ENCODE measurements around the gene RPS19BP1.

RPS19BP1 gene

DNA sequence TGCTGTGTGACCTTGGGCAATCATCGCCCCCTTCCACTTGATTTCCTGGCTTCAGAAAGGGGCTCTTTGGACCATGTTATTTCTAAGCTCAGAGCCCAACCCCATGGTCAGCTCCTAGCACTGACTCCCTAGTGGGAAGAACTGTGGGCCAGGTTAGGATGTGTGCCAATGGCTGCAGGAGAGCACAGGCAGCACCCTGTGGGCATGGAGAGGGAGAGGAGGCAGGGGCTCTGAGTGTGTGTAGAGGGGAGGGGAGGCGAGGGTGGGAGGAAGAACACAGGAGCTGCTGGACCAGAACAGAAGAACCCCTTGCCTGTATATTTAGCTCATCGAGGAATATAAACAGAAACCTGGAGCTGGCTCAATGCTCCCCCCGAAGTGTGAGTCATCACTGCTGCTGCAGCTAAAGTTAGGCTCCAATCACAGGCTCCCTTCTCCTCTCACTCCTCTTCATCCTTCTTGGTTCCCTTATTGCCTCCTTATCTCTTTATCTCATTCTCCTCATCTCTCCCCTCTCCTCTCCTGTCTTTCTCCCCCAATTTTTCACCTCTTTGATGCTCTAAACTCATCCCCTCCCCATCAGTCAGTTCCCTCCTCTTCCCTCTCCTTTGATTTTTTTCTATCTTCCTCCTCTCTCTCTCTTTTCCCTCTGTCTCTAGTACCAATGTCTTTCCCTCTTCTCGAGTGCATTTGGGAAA lies 14.5 kb upstream of the RPS19BP1 start:
- TF ChIP-seq, protein P1, sequence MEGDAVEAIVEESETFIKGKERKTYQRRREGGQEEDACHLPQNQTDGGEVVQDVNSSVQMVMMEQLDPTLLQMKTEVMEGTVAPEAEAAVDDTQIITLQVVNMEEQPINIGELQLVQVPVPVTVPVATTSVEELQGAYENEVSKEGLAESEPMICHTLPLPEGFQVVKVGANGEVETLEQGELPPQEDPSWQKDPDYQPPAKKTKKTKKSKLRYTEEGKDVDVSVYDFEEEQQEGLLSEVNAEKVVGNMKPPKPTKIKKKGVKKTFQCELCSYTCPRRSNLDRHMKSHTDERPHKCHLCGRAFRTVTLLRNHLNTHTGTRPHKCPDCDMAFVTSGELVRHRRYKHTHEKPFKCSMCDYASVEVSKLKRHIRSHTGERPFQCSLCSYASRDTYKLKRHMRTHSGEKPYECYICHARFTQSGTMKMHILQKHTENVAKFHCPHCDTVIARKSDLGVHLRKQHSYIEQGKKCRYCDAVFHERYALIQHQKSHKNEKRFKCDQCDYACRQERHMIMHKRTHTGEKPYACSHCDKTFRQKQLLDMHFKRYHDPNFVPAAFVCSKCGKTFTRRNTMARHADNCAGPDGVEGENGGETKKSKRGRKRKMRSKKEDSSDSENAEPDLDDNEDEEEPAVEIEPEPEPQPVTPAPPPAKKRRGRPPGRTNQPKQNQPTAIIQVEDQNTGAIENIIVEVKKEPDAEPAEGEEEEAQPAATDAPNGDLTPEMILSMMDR (IDR thresholded peaks at IDR 0.05; ENCODE audit: low read depth, low read length, missing control alignments): no peak
- no peak overlapping the region for H3K27ac ChIP-seq
- peaks cover 12% of the 10 kb centered on the region for H3K27me3 ChIP-seq (replicated peaks)
- no peaks in the 10 kb centered on the region for H3K36me3 ChIP-seq (replicated peaks)
- no peak overlapping the region for H3K4me3 ChIP-seq (ENCODE audit: low read depth, low read length)
- in situ Hi-C loops (cut with HindIII; ENCODE audit: low pct_ligation_motif_present, low sequenced_read_pairs): no loop called here
- DNase-seq: peak; percentile 57

DNA sequence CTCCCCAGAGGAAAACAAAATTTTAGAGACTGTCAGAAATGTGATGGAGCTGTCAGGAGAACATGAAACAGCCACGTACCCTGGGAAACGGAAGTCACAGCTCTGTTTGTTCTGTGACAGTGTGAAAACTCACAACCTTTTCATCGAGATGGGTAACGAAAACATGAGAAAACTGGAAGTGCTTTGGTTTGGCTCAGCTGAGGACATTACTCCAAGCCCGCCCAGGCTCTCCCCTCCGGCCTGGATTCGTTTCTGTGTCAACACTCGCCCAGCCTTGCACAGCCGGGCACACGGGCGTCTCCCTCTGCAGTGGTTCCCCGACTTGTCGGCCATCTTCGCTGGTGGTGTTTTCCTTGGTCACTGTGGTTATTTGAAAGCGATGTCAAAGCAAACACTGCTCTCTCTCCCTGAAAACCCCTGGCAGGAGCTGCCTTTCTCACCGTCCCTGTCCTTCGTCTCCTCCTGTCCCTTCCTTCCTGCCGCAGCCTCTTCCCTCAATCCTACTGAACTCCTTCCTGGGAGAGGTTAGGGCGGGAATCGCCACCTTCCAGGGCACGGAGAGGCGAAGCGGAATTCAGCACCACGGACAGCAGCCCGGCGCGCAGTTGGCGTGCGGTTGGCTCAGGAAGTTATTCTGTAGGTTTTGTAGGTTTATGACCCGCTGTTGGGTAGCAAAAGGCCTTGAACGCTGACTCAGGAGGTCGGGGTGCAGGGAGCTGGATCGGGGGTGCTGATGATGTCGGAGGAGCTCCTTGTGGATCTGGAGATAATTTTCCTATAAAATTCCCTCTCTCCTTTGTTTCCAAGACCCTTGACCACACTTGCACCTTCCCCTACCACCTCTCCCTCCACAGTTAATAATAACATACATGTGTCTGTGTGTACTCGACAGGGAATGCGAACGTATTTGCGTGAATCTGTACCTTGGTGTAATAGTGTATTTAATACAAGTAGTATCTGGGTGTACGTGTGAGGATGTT lies 13.1 kb upstream of the RPS19BP1 start:
- peaks cover 14% of the 10 kb centered on the region for H3K27me3 ChIP-seq (replicated peaks)
- in situ Hi-C loops (cut with HindIII; ENCODE audit: low pct_ligation_motif_present, low sequenced_read_pairs): no loop called here
- TF ChIP-seq, protein P1 (IDR thresholded peaks at IDR 0.05; ENCODE audit: low read depth, low read length, missing control alignments): no peak
- DNase-seq: no peak
- H3K27ac ChIP-seq: no peak overlapping the region
- H3K36me3 ChIP-seq (replicated peaks): no peaks in the 10 kb centered on the region
- no peak overlapping the region for H3K4me3 ChIP-seq (ENCODE audit: low read depth, low read length)

DNA sequence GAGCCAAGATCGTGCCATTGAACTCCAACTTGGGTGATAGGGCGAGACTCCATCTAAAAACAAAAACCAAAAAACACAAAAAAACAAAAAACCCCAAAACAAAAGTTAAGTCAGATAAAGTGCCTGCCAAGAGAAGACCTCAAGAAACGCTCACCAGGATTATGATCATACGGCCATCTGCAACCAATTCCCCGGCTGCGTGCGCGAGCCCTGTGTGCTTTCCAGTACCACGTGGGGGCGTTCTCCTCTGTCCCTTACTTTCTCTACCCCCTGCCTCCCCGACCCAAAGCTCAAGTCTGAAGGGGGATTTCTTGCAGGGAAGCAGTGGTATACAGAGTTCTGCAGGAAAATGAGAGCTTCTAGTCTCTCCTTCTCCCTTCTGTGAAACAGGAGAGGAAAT lies 10.5 kb upstream of the RPS19BP1 start:
- no peak overlapping the region for H3K27ac ChIP-seq
- no peak overlapping the region for H3K4me3 ChIP-seq (ENCODE audit: low read depth, low read length)
- TF ChIP-seq, protein P1 (IDR thresholded peaks at IDR 0.05; ENCODE audit: low read depth, low read length, missing control alignments): peak; percentile 76
- no peak for DNase-seq
- H3K27me3 ChIP-seq (replicated peaks): peaks cover 5% of the 10 kb centered on the region
- no peaks in the 10 kb centered on the region for H3K36me3 ChIP-seq (replicated peaks)
- in situ Hi-C loops (cut with HindIII; ENCODE audit: low pct_ligation_motif_present, low sequenced_read_pairs): no loop called here

DNA sequence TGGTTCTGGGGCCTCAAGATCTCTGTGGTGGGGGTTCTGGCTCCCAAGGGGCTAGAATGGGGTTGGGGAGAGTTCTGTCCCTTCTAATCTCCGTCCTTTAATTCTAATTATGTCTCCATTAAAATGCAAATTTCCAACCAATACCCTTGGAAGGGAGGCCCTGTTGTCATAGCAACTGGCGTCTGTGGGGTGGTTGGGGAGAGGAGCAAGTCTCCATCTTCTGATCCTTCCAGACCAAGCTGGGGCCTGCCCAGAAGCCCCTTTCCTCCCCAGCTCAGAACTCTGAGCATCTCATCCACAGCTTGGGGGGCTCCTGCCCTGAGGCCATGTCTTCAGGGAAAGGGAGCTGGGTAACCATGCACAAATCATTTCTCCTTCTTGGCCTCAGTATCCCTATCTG lies 5.4 kb upstream of the RPS19BP1 start:
- H3K4me3 ChIP-seq (ENCODE audit: low read depth, low read length): no peak overlapping the region
- no peak overlapping the region for H3K27ac ChIP-seq
- TF ChIP-seq, protein P1 (IDR thresholded peaks at IDR 0.05; ENCODE audit: low read depth, low read length, missing control alignments): no peak
- in situ Hi-C loops (cut with HindIII; ENCODE audit: low pct_ligation_motif_present, low sequenced_read_pairs): no loop called here
- no peaks in the 10 kb centered on the region for H3K36me3 ChIP-seq (replicated peaks)
- no peak for DNase-seq
- H3K27me3 ChIP-seq (replicated peaks): peaks cover 1% of the 10 kb centered on the region

DNA sequence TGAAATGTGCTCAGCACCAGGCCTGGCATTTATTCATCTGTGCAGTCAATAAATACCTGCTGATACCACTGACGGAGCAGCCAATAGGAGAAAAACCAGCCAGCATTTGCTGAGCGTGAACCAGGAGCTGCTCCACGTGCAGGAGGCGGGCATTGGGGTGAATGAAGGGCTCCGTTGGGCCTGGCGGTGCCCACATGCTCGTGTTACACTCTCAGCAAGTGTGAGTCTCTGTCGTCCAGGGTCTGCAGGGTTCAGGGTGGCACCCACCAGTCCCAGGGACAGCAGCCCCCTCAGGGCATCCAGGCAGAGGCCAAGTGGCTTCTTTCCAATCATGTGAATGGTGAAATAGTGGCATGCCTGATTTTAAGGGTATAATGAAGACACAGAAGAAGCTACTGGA lies 4.2 kb upstream of the RPS19BP1 start:
- Histone ChIP-seq H3K36me3 (replicated peaks) (no peaks in the 10 kb centered on the region), H3K27ac (no peak overlapping the region), H3K4me3 (ENCODE audit: low read depth, low read length) (no peak overlapping the region), H3K27me3 (replicated peaks) (peaks cover 1% of the 10 kb centered on the region)
- DNase-seq: no peak
- TF ChIP-seq, protein P1 (IDR thresholded peaks at IDR 0.05; ENCODE audit: low read depth, low read length, missing control alignments): no peak
- in situ Hi-C loops (cut with HindIII; ENCODE audit: low pct_ligation_motif_present, low sequenced_read_pairs): no loop called here
